Neural cell (in vitro differentiated cells): ENCODE results near the gene SFTPA1. TPM values are rescaled to one million over a fixed set of nuclear protein-coding genes. Genes with fewer than 3 reads are reported as not detected.
"Not testable (repeated sequence)": the region's sequence is repeated elsewhere in the genome, so short reads cannot be mapped to it uniquely, and the experiment has no call there.

Source experiments
- H2AFZ ChIP-seq: fragments of 200-600, 300-800 bp; sonication (generic), shearing (Covaris generic); 2 replicates; pipeline ENCODE4 v1.6.0; 2014; ENCODE audit warnings: low read depth, mild to moderate bottlenecking, antibody characterized with exemption, low read length, moderate library complexity
- H3F3A ChIP-seq: fragments of 200-600 bp; shearing (Covaris generic); 2 replicates; pipeline ENCODE4 v1.6.1; 2016; ENCODE audit warnings: mild to moderate bottlenecking, moderate library complexity, mixed read lengths, antibody characterized with exemption, low read length; ENCODE audit not compliant: insufficient read depth, poor library complexity, severe bottlenecking
- H3K27ac ChIP-seq: fragments of 200-600, 300-800 bp; sonication (generic), shearing (Covaris generic); 2 replicates; pipeline ENCODE4 v1.5.1; 2014; ENCODE audit warnings: mild to moderate bottlenecking, low read length, moderate library complexity
- H3K27me3 ChIP-seq: fragments of 300-800, 200-600 bp; sonication (generic), shearing (Covaris generic); 2 replicates; pipeline ENCODE4 v1.6.0; 2014; ENCODE audit warnings: mild to moderate bottlenecking, low read depth, low read length, moderate library complexity; ENCODE audit not compliant: insufficient read depth
- H3K36me3 ChIP-seq: fragments of 300-800, 200-600 bp; sonication (generic), shearing (Covaris generic); 2 replicates; pipeline ENCODE4 v1.5.1; 2014; ENCODE audit warnings: mild to moderate bottlenecking, antibody characterized with exemption, low read length, moderate library complexity; ENCODE audit not compliant: insufficient read depth
- H3K4me2 ChIP-seq: fragments of 300-800, 200-600 bp; sonication (generic), shearing (Covaris generic); 2 replicates; pipeline ENCODE4 v1.6.0; 2014; ENCODE audit warnings: mild to moderate bottlenecking, low read length
- H3K4me3 ChIP-seq: fragments of 300-800, 200-600 bp; sonication (generic), shearing (Covaris generic); 2 replicates; pipeline ENCODE4 v1.5.1; 2014; ENCODE audit warnings: mild to moderate bottlenecking, low read length, moderate library complexity
- H3K79me2 ChIP-seq: fragments of 200-600 bp; shearing (Covaris generic); replicated peaks from 2 replicates; pipeline ENCODE4 v1.6.0; 2014; ENCODE audit warnings: mild to moderate bottlenecking, low read length, moderate library complexity; ENCODE audit not compliant: insufficient read depth
- H3K9ac ChIP-seq: fragments of 300-800, 200-600 bp; sonication (generic), shearing (Covaris generic); 2 replicates; pipeline ENCODE4 v1.6.1; 2016; ENCODE audit warnings: mild to moderate bottlenecking, low read length, mixed read lengths
- H3K9me2 ChIP-seq: fragments of 200-600 bp; shearing (Covaris generic); 2 replicates; pipeline ENCODE4 v1.6.1; 2016; ENCODE audit warnings: mild to moderate bottlenecking, low read length, mixed read lengths; ENCODE audit not compliant: insufficient read depth
- H3K9me3 ChIP-seq: fragments of 200-600, 300-800 bp; sonication (generic), shearing (Covaris generic); 2 replicates; pipeline ENCODE4 v1.6.1; 2016; ENCODE audit warnings: mild to moderate bottlenecking, mixed run types, low read length, moderate library complexity, mixed read lengths
- H4K20me1 ChIP-seq: fragments of 200-600 bp; shearing (Covaris generic); 2 replicates; pipeline ENCODE4 v1.6.1; 2016; ENCODE audit warnings: mild to moderate bottlenecking, mixed run types; ENCODE audit not compliant: insufficient read depth
- REST ChIP-seq: IDR thresholded peaks from 2 replicates; pipeline ENCODE4 v1.6.1; 2012; ENCODE audit warnings: borderline replicate concordance
- polyA plus RNA-seq: library from polyadenylated mRNA; depleted of rRNA; stranded (reverse); fragments of >200 nt; gene quantifications from 2 replicates; pipeline ENCODE4 v1.2.3, GENCODE V29; 2014

The SFTPA1 gene
- polyA plus RNA-seq, 1 donor from 2014 or later: not detected

DNA sequence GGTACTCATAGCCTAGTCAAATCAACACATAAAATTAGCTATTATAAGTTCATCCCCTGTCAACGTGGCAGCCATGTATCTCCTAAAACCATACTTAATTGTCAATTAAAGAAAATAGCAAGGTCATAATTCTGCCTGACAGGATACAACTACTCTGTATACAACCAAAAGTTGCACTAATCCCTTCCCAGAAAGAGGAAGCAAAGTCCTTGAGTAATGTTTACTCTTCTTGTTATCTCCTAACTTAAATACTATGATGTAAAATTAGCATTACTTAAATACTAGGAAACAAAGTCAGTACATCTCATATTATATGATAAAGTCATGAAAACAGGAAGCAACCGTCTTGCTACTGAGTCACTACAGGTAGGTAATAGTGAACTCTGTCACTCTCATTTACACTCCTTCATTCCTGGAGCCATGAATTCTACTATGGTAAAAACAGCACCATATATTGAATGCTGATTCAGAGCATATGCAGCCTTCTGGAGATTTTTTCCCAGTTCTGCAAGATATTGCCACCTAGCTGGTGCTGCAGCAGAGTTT is 26.0 kb downstream of the SFTPA1 start:
- H3F3A ChIP-seq, H3K27me3 ChIP-seq, H3K4me3 ChIP-seq, H3K9me3 ChIP-seq, H3K4me2 ChIP-seq, H4K20me1 ChIP-seq, H3K79me2 ChIP-seq, H3K9ac ChIP-seq, H2AFZ ChIP-seq, H3K36me3 ChIP-seq, H3K9me2 ChIP-seq, H3K27ac ChIP-seq: not testable (repeated sequence)

DNA sequence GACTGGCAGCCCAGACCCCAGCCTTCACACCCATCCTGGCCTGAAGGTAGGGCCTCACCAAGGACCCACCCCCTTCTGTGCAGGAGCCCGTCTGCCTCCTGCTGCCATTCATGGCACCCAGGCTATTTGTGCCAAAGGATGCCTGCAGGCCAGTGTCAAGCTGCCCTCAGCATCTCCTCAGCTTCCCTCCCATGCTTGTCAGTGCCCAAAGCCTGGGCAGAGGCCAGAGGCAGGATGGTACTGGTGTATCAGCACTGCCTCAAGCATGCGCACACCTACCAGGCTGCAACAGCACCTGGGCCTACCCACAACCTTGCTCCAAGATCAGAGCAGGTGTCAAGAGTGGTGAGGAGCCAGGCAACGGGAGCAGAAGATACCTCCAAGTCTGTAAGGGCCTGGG is 27.6 kb downstream of the SFTPA1 start:
- Histone ChIP-seq H3F3A (no peaks in the 10 kb centered on the region), H3K27ac (no peak overlapping the region), H3K9ac (no peak overlapping the region), H3K36me3 (no peaks in the 10 kb centered on the region), H3K4me2 (no peak overlapping the region), H3K9me2 (no peaks in the 10 kb centered on the region), H3K9me3 (no peaks in the 10 kb centered on the region), H4K20me1 (no peaks in the 10 kb centered on the region), H2AFZ (no peak overlapping the region), H3K4me3 (no peak overlapping the region), H3K27me3 (no peaks in the 10 kb centered on the region), H3K79me2 (no peaks in the 10 kb centered on the region)
- no peak for TF ChIP-seq REST

GRCh38 chr10:79652695-79653094 is 42.0 kb downstream of the SFTPA1 start:
- not testable (repeated sequence) for H3K9me3 ChIP-seq, H3K27me3 ChIP-seq, H3K4me3 ChIP-seq, H3K9ac ChIP-seq, H3K36me3 ChIP-seq, H2AFZ ChIP-seq, H4K20me1 ChIP-seq, H3K4me2 ChIP-seq, H3K9me2 ChIP-seq, H3K79me2 ChIP-seq, H3K27ac ChIP-seq, H3F3A ChIP-seq

DNA sequence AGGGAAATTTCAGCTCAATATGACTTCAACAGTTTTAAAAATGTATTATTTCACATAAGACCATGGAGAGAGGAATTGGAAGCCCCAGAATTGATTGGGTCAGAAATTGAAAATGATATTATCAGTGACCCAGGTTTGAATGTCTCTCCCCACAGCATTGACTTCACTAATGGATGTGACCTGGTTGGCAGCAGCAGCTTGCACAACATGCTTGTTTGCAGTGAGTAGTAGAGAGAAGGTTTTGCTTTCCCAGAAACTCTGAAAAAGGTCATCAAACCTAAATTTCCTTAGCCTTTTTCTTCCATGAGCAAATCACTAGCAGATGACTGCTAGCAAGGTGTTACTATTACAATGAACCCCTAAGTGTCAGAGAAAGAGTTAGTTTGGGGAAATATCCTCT is 52.5 kb downstream of the SFTPA1 start:
- not testable (repeated sequence) for H3K36me3 ChIP-seq, H4K20me1 ChIP-seq, H3F3A ChIP-seq, H3K9me3 ChIP-seq, H3K27me3 ChIP-seq, H3K4me3 ChIP-seq, H3K79me2 ChIP-seq, H3K9ac ChIP-seq, H3K4me2 ChIP-seq, H3K27ac ChIP-seq, H3K9me2 ChIP-seq, H2AFZ ChIP-seq

- H3K4me3 ChIP-seq, H3K4me2 ChIP-seq, H3K9ac ChIP-seq, H3K9me2 ChIP-seq, H3K27ac ChIP-seq, H3K36me3 ChIP-seq, H2AFZ ChIP-seq, H3K27me3 ChIP-seq, H3F3A ChIP-seq, H4K20me1 ChIP-seq, H3K9me3 ChIP-seq, H3K79me2 ChIP-seq: not testable (repeated sequence)
Observed at GRCh38 chr10:79664686-79665085, 53.9 kb downstream of the SFTPA1 start.

Other genes with a start within 250 kb of the SFTPA1 start
- not detected in 2 replicates for gene ZCCHC24, start 165.3 kb upstream of the SFTPA1 start, polyA plus RNA-seq
- 0.08 and 0.21 TPM in 2 replicates for gene EIF5AL1, start 98.4 kb upstream of the SFTPA1 start, polyA plus RNA-seq
- 0.48 TPM in 1 of 2 replicates, not detected in the other for gene SFTPA2, start 50.5 kb upstream of the SFTPA1 start, polyA plus RNA-seq
- 3.5 and 4.3 TPM in 2 replicates for gene NUTM2B, start 92.3 kb downstream of the SFTPA1 start, polyA plus RNA-seq
- 0.40 TPM in 1 of 2 replicates, not detected in the other for gene NUTM2E, start 215.8 kb downstream of the SFTPA1 start, polyA plus RNA-seq